ENCODE results near the gene RENBP.

DNA sequence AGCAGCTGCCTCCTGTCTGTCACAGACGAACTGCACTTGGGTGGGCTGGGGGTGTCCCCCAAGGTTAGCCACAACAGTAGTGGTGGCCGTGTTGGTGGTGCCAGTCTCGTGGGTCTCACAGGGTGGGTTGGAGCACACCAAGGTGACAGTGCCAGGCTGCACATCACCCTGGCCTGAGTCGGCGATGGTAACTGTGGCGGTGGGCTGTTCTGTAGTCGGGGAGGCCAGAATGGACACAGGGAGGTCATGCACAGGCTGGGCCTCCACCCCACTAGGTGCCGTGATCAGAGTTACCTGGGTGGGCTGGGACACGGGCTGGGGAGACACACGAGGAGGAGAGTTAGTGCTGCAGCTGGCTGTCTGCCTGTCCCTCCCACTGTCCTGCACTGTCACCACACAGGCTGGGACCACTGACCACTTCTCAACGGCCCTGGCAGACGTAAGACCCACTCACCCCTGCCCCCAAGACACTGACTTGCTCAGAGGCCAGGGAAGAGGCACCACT lies 10.8 kb upstream of the RENBP start:
- TF ChIP-seq, protein P1, sequence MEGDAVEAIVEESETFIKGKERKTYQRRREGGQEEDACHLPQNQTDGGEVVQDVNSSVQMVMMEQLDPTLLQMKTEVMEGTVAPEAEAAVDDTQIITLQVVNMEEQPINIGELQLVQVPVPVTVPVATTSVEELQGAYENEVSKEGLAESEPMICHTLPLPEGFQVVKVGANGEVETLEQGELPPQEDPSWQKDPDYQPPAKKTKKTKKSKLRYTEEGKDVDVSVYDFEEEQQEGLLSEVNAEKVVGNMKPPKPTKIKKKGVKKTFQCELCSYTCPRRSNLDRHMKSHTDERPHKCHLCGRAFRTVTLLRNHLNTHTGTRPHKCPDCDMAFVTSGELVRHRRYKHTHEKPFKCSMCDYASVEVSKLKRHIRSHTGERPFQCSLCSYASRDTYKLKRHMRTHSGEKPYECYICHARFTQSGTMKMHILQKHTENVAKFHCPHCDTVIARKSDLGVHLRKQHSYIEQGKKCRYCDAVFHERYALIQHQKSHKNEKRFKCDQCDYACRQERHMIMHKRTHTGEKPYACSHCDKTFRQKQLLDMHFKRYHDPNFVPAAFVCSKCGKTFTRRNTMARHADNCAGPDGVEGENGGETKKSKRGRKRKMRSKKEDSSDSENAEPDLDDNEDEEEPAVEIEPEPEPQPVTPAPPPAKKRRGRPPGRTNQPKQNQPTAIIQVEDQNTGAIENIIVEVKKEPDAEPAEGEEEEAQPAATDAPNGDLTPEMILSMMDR (IDR thresholded peaks at IDR 0.05; ENCODE audit: low read depth, low read length, missing input control): no peak
- TF ChIP-seq SP1 (IDR thresholded peaks at IDR 0.05) (no peak), EGR1 (IDR thresholded peaks at IDR 0.05; ENCODE audit: low read depth in 2 of 2) (no peak), RAD21 (IDR thresholded peaks at IDR 0.05) (no peak), TAF1 (conservative IDR thresholded peaks at IDR 0.05) (no peak), YY1 (IDR thresholded peaks at IDR 0.05) (no peak), RXRA (IDR thresholded peaks at IDR 0.05) (no peak), FOXA1 (IDR thresholded peaks at IDR 0.05) (no peak), JUND (IDR thresholded peaks at IDR 0.05) (no peak), GABPA (IDR thresholded peaks at IDR 0.05 in 1 of 2, conservative IDR thresholded peaks at IDR 0.05 in 1 of 2) (no peak)
- TF ChIP-seq, protein P2, sequence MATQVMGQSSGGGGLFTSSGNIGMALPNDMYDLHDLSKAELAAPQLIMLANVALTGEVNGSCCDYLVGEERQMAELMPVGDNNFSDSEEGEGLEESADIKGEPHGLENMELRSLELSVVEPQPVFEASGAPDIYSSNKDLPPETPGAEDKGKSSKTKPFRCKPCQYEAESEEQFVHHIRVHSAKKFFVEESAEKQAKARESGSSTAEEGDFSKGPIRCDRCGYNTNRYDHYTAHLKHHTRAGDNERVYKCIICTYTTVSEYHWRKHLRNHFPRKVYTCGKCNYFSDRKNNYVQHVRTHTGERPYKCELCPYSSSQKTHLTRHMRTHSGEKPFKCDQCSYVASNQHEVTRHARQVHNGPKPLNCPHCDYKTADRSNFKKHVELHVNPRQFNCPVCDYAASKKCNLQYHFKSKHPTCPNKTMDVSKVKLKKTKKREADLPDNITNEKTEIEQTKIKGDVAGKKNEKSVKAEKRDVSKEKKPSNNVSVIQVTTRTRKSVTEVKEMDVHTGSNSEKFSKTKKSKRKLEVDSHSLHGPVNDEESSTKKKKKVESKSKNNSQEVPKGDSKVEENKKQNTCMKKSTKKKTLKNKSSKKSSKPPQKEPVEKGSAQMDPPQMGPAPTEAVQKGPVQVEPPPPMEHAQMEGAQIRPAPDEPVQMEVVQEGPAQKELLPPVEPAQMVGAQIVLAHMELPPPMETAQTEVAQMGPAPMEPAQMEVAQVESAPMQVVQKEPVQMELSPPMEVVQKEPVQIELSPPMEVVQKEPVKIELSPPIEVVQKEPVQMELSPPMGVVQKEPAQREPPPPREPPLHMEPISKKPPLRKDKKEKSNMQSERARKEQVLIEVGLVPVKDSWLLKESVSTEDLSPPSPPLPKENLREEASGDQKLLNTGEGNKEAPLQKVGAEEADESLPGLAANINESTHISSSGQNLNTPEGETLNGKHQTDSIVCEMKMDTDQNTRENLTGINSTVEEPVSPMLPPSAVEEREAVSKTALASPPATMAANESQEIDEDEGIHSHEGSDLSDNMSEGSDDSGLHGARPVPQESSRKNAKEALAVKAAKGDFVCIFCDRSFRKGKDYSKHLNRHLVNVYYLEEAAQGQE (IDR thresholded peaks at IDR 0.05): no peak
- TF ChIP-seq, protein P3, sequence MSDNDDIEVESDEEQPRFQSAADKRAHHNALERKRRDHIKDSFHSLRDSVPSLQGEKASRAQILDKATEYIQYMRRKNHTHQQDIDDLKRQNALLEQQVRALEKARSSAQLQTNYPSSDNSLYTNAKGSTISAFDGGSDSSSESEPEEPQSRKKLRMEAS (IDR thresholded peaks at IDR 0.05): no peak
- TF ChIP-seq, protein P4, sequence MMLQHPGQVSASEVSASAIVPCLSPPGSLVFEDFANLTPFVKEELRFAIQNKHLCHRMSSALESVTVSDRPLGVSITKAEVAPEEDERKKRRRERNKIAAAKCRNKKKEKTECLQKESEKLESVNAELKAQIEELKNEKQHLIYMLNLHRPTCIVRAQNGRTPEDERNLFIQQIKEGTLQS (IDR thresholded peaks at IDR 0.05): no peak
- TF ChIP-seq, protein P5, sequence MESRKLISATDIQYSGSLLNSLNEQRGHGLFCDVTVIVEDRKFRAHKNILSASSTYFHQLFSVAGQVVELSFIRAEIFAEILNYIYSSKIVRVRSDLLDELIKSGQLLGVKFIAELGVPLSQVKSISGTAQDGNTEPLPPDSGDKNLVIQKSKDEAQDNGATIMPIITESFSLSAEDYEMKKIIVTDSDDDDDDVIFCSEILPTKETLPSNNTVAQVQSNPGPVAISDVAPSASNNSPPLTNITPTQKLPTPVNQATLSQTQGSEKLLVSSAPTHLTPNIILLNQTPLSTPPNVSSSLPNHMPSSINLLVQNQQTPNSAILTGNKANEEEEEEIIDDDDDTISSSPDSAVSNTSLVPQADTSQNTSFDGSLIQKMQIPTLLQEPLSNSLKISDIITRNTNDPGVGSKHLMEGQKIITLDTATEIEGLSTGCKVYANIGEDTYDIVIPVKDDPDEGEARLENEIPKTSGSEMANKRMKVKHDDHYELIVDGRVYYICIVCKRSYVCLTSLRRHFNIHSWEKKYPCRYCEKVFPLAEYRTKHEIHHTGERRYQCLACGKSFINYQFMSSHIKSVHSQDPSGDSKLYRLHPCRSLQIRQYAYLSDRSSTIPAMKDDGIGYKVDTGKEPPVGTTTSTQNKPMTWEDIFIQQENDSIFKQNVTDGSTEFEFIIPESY (IDR thresholded peaks at IDR 0.05): no peak

Data from liver (tissue), 3 donors.